Neural progenitor cell (in vitro differentiated cells): ENCODE measurements around the gene DCAF7. TPM values are rescaled to one million over a fixed set of nuclear protein-coding genes. Genes with fewer than 3 reads are reported as not detected.

Experiments used
- DNase-seq: peaks from one replicate; pipeline ENCODE4 v3.0.0-alpha.2; 2016; ENCODE audit warnings: low spot score
- H2AFZ ChIP-seq: fragments of 200-600 bp; sonication (generic); replicated peaks from 2 replicates; pipeline ENCODE4 v1.6.1; 2016; ENCODE audit warnings: antibody characterized with exemption
- H3F3A ChIP-seq: fragments of 200-600 bp; sonication (generic); 2 replicates; pipeline ENCODE4 v1.6.1; 2016; ENCODE audit warnings: antibody characterized with exemption, low read depth
- H3K27ac ChIP-seq: fragments of 200-600 bp; sonication (generic); 2 replicates; pipeline ENCODE4 v1.5.1; 2016; ENCODE audit warnings: mild to moderate bottlenecking
- H3K27me3 ChIP-seq: fragments of 200-600 bp; sonication (generic); 2 replicates; pipeline ENCODE4 v1.6.1; 2016; ENCODE audit warnings: mild to moderate bottlenecking, moderate library complexity
- H3K36me3 ChIP-seq: fragments of 200-600 bp; sonication (generic); 2 replicates; pipeline ENCODE4 v1.5.1; 2016
- H3K4me1 ChIP-seq: fragments of 200-600 bp; sonication (generic); 2 replicates; pipeline ENCODE4 v1.6.1; 2016; ENCODE audit warnings: mixed run types
- H3K4me2 ChIP-seq: fragments of 200-600 bp; sonication (generic); 2 replicates; pipeline ENCODE4 v1.6.1; 2016
- H3K4me3 ChIP-seq: fragments of 200-600 bp; sonication (generic); 2 replicates; pipeline ENCODE4 v1.5.1; 2016
- H3K79me2 ChIP-seq: fragments of 200-600 bp; sonication (generic); 2 replicates; pipeline ENCODE4 v1.6.1; 2016; ENCODE audit warnings: low read depth
- H3K9ac ChIP-seq: fragments of 200-600 bp; sonication (generic); 2 replicates; pipeline ENCODE4 v1.6.1; 2016
- H3K9me3 ChIP-seq: fragments of 200-600 bp; sonication (generic); 2 replicates; pipeline ENCODE4 v1.5.1; 2016; ENCODE audit warnings: low read depth
- H4K20me1 ChIP-seq: fragments of 200-600 bp; sonication (generic); 2 replicates; pipeline ENCODE4 v1.6.1; 2016; ENCODE audit warnings: low read depth
- H3K27ac Mint-ChIP-seq: 3 replicates; pipeline ENCODE4 v1.8.0; 2021; ENCODE audit warnings: mixed read lengths
- H3K27me3 Mint-ChIP-seq: 2 replicates; pipeline ENCODE4 v1.8.0; 2022; ENCODE audit warnings: low read depth, mild to moderate bottlenecking, inconsistent platforms, moderate library complexity, mixed read lengths; ENCODE audit not compliant: insufficient read depth
- H3K36me3 Mint-ChIP-seq: 3 replicates; pipeline ENCODE4 v1.8.0; 2021; ENCODE audit warnings: mixed read lengths
- H3K4me1 Mint-ChIP-seq: 3 replicates; pipeline ENCODE4 v1.8.0; 2021; ENCODE audit warnings: mixed read lengths
- H3K4me3 Mint-ChIP-seq: 3 replicates; pipeline ENCODE4 v1.8.0; 2021; ENCODE audit warnings: mild to moderate bottlenecking, moderate library complexity, mixed read lengths
- H3K9me3 Mint-ChIP-seq: 3 replicates; pipeline ENCODE4 v1.8.0; 2020; ENCODE audit warnings: mixed read lengths
- CTCF ChIP-seq: fragments of 200-600 bp; sonication (generic); IDR thresholded peaks from 2 replicates; pipeline ENCODE4 v1.5.1; 2017; ENCODE audit warnings: antibody characterized with exemption, mild to moderate bottlenecking
- EZH2 ChIP-seq: fragments of 200-600 bp; sonication (generic); IDR thresholded peaks from 2 replicates; pipeline ENCODE4 v1.6.1; 2017; ENCODE audit warnings: antibody characterized with exemption, mild to moderate bottlenecking, moderate library complexity
- EZH2phosphoT487 ChIP-seq: fragments of 200-600 bp; sonication (generic); IDR thresholded peaks from 2 replicates; pipeline ENCODE4 v1.6.1; 2017; ENCODE audit warnings: antibody characterized with exemption
- total RNA-seq: library from RNA; depleted of rRNA; stranded (reverse); fragments of >200 nt; gene quantifications from 2 replicates; pipeline ENCODE4 v1.2.3, GENCODE V29; 2015; ENCODE audit warnings: low replicate concordance

The DCAF7 gene
- total RNA-seq, 1 donor from 2014 or later, result 56.5 TPM

DNA sequence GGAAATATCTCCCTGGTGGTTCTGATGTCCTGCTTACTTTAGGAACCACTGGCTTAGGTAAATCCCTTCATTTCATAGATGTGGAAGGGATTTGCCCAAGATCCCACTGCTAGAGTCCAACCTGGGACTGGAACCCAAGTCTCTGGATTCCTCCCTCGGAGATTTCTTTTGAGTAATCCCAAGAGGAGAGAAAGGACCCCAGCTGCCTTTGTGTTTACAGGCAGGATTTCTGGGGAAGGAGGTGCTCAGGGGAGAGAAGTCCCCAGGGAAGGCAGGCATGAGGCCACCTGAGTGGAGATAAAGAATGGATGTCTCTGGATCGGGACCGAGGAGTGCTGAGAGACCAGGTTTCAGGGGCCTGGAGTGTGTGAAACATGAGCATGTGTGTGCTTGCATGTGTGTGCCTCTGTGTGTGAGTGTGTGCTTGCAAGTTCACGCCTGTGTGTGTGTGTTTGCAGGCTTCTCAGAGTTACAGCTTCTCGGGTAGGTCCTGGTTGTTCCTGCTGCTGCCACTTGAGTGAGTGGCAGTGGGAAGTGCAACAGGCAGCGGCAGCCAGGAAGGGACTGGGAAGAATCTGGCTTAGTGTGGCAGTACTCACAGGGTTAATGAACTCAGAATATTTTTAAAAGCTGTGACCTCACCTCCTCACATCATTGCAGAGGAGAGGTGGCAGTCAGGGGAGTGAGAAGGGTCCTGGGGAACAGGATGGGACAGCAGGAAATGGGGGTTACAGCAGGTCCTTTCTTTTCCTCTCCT lies 24.9 kb upstream of the DCAF7 start:
- Histone ChIP-seq H4K20me1 (peaks cover 12% of the 10 kb centered on the region), H2AFZ (no peak overlapping the region), H3K4me2 (no peak overlapping the region), H3K27ac (no peak overlapping the region), H3K79me2 (no peaks in the 10 kb centered on the region), H3K4me1 (no peaks in the 10 kb centered on the region), H3F3A (no peaks in the 10 kb centered on the region), H3K9ac (no peak overlapping the region), H3K9me3 (no peaks in the 10 kb centered on the region), H3K36me3 (no peaks in the 10 kb centered on the region), H3K27me3 (peaks cover 19% of the 10 kb centered on the region), H3K4me3 (no peak overlapping the region)
- Mint-ChIP-seq H3K27ac (no peak overlapping the region), H3K9me3 (no peaks in the 10 kb centered on the region), H3K36me3 (no peaks in the 10 kb centered on the region), H3K4me1 (peaks cover 4% of the 10 kb centered on the region), H3K4me3 (no peak overlapping the region), H3K27me3 (peaks cover 39% of the 10 kb centered on the region)
- no peak for DNase-seq
- TF ChIP-seq CTCF, result no peak
- no peak for TF ChIP-seq EZH2phosphoT487
- no peak for TF ChIP-seq EZH2

DNA sequence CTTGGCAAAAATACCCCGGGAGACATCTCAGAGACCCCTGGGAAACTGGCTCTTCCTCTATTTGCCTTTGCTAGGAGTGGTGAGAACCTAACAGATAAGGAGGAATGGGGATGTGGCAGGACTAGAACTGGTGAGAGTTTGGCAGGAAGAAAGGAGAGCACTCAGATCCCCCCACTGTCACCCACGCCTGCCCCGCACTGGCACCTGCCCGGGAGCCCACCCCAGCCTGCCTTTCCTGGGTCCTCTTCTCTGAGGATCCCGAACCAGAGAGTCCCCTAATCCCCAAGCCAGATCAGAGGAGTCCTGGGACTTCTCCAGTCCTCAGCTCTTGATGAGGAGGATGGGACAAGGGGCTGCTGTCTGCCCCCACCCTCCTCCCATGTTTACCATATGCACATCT lies 23.4 kb upstream of the DCAF7 start:
- Histone ChIP-seq H4K20me1 (peaks cover 12% of the 10 kb centered on the region), H3F3A (no peaks in the 10 kb centered on the region), H3K36me3 (no peaks in the 10 kb centered on the region), H3K4me1 (no peaks in the 10 kb centered on the region), H3K9ac (no peak overlapping the region), H3K27ac (no peak overlapping the region), H3K27me3 (peaks cover 19% of the 10 kb centered on the region), H3K4me3 (no peak overlapping the region), H3K9me3 (no peaks in the 10 kb centered on the region), H2AFZ (no peak overlapping the region), H3K4me2 (no peak overlapping the region), H3K79me2 (no peaks in the 10 kb centered on the region)
- peaks cover 4% of the 10 kb centered on the region for H3K4me1 Mint-ChIP-seq
- peaks cover 32% of the 10 kb centered on the region for H3K27me3 Mint-ChIP-seq
- no peak overlapping the region for H3K4me3 Mint-ChIP-seq
- H3K36me3 Mint-ChIP-seq, result no peaks in the 10 kb centered on the region
- H3K27ac Mint-ChIP-seq, result no peak overlapping the region
- no peak for DNase-seq
- no peaks in the 10 kb centered on the region for H3K9me3 Mint-ChIP-seq
- TF ChIP-seq EZH2phosphoT487 (no peak), CTCF (no peak), EZH2 (no peak)

GRCh38 chr17:63528183-63528582 lies 22.1 kb upstream of the DCAF7 start:
- Histone ChIP-seq H3K4me2 (no peak overlapping the region), H3K36me3 (no peaks in the 10 kb centered on the region), H3K9me3 (no peaks in the 10 kb centered on the region), H3K27ac (no peak overlapping the region), H4K20me1 (peaks cover 12% of the 10 kb centered on the region), H3K27me3 (peaks cover 17% of the 10 kb centered on the region), H2AFZ (no peak overlapping the region), H3K79me2 (no peaks in the 10 kb centered on the region), H3F3A (no peaks in the 10 kb centered on the region), H3K4me1 (no peaks in the 10 kb centered on the region), H3K9ac (no peak overlapping the region), H3K4me3 (no peak overlapping the region)
- no peak overlapping the region for H3K27ac Mint-ChIP-seq
- no peaks in the 10 kb centered on the region for H3K9me3 Mint-ChIP-seq
- peaks cover 32% of the 10 kb centered on the region for H3K27me3 Mint-ChIP-seq
- H3K4me1 Mint-ChIP-seq, result peaks cover 4% of the 10 kb centered on the region
- TF ChIP-seq EZH2phosphoT487, result no peak
- TF ChIP-seq CTCF, result no peak
- TF ChIP-seq EZH2, result no peak
- DNase-seq, result no peak
- H3K36me3 Mint-ChIP-seq, result no peaks in the 10 kb centered on the region
- no peak overlapping the region for H3K4me3 Mint-ChIP-seq
